GM19043 (cell line): ENCODE data around the gene ANKRD52.
A peak's percentile ranks its signal among the peaks of the same experiment; 100 is the strongest.

ENCODE experiments used
- ATAC-seq: cut with Tn5 transposase; IDR thresholded peaks from one replicate; pipeline ENCODE4 v1.9.1; 2021; ENCODE audit warnings: low read depth; ENCODE audit not compliant: unreplicated experiment

Gene ANKRD52

DNA sequence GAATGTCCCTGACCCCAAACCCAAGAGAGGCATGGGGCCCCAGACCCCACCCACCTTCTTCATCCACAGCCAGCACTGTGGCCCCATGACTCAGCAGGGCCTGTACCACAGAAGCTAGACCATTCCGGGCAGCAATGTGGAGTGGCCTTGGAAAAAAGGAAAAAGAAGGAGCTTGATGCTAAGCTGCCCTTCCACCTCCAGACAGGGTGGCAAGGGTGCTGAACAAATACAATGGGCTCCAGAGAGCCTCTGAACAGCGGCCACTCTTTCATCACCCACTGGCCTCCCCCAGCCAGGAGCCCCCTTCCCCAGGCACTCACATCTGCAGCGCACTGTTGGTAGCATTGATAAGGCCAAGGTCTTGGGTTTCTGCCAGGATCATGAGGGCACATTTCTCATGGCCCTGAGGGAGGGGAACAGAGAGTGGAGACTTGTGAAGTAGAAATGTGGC, 14.4 kb downstream of the ANKRD52 start:
- ATAC-seq, result no peak

DNA sequence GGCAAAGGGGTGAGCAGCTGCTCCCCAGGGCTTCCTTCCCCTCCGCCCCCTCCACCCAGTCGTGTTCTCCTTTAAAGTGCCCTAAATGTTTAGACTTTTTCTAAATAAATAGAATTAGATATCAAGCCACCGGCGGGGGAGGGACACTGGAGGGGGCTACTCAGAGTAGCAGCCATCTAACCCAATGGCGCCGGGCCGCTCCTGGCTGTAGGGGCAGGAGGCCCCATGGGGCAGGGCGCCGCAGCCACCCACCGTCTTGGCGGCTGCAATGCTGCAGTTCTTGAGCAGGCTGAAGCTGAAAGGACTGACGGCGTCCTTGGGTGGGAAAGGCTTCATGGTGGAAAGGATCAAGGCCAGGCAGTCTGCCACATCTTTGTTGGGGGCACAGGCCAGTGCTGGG, 15.2 kb downstream of the ANKRD52 start:
- no peak for ATAC-seq

DNA sequence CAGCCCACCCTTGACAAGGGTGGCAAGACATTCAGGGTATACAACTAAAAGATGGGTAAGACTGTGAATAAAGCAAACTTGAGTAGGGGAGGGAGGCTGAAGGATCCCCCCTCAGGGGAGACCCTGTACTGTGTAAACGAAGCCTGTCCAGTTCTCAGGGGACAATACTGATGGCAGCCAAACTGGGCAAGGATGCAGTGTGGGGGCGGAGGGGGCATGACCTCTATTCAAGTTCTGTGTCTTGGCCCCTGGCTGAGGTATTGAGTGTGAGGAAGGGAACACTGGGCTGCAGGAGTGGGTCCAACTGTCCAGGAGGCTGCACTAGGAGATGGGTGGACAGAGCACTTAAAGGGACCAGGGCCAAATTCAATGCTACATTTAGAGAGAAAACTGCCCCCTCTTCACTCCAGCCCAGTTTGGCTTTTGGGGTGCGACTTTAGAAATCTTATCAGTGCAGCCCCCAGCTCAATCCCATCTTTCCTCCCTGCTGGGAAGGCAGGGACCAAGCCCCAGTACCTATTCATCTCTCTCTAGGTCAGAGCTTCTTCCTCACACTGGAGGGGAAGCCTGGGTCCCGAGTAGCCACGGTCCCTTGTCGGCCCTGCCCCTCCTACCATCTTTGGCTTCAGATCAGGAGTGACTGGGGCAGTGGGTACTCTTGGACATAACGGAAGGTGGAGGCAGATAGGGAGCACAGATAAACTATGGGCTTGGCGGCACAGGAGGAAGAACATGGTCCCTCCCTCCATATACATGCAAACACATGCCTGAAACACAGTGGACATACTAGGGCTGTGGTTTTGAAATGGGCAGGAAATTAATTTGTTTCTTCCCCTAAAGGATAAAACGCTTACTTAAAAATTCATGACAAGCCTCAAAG, 16.5 kb downstream of the ANKRD52 start:
- no peak for ATAC-seq

GRCh38 chr12:56237552-56237951, 20.6 kb downstream of the ANKRD52 start:
- no peak for ATAC-seq

DNA sequence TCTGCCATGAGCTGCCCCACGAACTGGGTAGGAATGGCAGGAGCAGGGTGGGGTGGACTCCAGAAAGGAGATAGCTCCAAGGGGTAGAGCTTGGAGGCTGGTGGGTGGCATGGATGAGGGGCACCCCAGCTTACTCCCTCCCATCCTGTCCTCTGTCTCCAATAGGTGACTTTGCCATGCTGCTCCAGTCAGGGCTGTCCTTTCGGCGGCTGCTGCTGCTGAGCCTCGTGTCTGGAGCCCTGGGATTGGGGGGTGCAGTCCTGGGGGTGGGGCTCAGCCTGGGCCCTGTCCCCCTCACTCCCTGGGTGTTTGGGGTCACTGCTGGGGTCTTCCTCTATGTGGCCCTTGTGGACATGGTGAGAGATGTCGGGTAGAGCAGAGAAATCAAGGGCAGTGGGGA, 21.2 kb downstream of the ANKRD52 start:
- ATAC-seq, result no peak

DNA sequence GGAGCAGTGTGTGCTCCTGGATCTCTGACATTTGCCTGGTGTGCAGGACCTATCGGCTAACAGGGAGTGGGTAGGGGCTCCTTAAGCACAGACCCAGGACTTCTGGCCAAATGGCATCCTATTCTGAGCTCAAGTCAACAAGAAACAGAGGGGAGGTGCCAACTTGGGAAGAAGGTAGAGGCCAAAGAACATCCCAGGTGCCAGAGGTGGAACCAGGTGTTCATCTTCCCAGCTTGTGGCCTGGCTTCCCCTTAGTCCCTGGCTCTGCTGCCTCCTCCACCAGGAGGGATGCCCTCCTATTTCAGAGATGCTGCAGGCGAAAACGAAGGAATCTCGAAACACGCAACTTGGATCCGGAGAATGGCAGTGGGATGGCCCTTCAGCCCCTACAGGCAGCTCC, 22.1 kb downstream of the ANKRD52 start:
- ATAC-seq, result no peak

DNA sequence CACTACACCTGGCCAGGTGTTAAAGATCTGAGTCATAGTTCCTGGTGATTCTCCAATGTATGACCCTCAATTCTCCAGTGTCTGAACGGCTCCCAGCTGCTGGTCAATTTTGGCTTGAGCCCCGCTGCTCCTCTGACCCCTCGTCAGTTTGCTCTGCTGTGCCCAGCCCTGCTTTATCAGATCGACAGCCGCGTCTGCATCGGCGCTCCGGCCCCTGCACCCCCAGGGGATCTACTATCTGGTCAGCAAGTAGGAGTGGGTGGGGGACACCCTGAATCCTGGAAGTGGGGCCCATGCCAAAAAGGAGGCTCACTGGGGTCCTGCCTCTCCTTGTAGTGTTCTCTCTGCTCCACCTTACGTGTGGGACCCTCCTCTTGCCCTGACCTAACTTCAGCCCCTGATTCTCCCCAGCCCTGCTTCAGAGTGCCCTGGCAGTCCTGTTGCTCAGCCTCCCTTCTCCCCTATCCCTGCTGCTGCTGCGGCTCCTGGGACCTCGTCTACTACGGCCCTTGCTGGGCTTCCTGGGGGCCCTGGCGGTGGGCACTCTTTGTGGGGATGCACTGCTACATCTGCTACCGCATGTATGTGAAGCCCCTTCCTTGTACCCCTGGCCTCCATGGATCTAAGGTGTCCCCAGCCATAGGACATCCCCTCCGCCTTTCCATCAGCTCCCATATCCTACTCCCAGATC, 23.3 kb downstream of the ANKRD52 start:
- ATAC-seq, result no peak

GRCh38 chr12:56231184-56231582, 27.0 kb downstream of the ANKRD52 start:
- ATAC-seq, result no peak

- ATAC-seq, result no peak
These were observed 27.6 kb downstream of the ANKRD52 start for GRCh38 chr12:56230432-56231183.

DNA sequence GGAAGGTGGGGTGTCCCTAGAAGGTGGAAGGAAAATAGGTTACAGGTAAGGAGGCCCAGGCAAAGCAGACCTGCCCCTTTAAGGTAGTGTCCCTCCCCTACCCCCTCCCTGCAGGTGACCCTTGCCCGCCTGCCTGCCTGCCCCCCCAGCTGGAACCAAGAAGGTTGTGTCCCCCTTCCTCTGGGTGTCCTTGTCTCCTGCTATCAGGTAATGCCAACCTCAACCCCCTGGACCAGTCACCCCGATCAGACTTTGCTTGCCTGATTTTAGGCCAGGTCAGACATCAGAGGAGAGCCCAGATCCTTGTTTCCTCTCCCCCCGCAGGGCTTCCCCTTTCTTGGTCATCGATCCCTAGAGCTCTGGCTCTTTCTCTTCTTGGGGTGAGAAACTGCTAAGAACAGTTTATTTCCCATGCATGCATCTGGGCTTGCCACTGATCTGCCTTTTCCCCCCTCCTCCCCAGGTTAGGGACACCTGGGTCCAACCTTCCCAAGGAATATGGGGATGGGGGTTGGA, 28.2 kb downstream of the ANKRD52 start, which contains the start of gene SLC39A5:
SLC39A5 (plus strand) TSS at position 136 of the 516 bp plus-strand sequence. CDS start 1,224 bp downstream, outside the sequence.
- ATAC-seq, result no peak

- ATAC-seq, result no peak
These were observed 29.1 kb downstream of the ANKRD52 start for GRCh38 chr12:56229082-56229481.

- ATAC-seq, result no peak
These were observed 33.2 kb downstream of the ANKRD52 start for GRCh38 chr12:56224954-56225353.

GRCh38 chr12:56224102-56224701, 34.0 kb downstream of the ANKRD52 start, which contains the start of gene NABP2:
NABP2 (plus strand) TSS chr12:56224342; CDS start chr12:56224857, 515 bp downstream.
- peak; percentile 68 for ATAC-seq

GRCh38 chr12:56223571-56224101, 34.5 kb downstream of the ANKRD52 start:
- no peak for ATAC-seq

DNA sequence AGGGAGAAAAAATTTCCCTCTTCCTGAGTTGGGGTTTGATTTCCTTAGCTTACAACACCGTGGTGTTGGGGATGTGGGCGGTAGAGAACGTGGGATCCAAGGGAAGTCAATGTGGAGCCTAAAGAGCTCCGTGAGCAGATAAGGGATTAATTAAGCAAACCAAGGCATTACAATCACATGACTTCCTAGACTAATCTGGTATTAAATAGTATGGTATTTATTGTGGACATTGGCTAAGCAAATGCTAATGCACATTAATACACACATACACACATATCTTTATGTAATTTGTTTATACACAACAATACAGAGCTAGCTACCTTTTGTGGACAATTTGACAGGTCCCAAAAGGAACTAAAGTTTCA, 35.7 kb downstream of the ANKRD52 start:
- ATAC-seq, result no peak

DNA sequence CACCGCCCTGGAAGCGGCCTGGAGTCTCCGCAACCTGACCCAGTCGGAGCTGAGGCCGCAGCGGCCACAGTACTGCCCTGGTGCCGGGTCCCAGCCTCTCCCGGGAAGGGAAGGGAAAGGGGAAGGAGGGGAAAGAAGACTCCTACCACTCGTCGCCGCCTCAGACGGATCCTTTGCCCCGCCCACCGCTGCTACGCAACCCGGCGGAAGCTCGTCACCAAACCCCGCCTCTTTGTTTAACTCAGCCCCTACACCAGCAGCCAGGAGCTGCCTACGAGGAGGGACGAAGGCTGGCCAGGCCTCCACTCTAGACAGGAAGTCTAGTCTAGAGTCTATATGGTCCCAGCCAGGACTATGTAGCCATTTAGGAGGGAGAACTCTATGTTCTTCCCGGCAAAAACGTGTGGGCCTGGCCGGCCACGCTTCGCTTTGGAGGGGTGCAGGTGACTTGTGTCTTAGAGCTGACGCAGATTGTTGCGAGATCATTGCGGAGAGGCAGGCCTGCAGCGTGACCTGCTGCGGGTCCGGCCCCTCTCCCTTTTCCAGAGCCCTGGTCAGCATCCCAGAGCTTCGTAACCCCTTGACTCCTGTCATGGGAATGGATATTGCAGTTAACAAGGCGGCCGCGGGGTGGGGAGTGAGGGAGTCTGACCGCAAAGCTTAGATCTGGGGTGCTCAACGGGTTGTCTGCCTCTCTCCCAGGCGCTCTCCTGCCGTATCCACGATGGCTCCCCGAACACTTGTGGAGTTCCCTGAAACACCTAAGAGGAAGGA, 36.2 kb downstream of the ANKRD52 start, which contains the start of gene RNF41:
RNF41 (minus strand) TSS at position 166 of the 774 bp plus-strand sequence. CDS start 7,875 bp downstream, outside the sequence.
- peak; percentile 76 for ATAC-seq

- peak; percentile 10 for ATAC-seq
These were observed 36.9 kb downstream of the ANKRD52 start for GRCh38 chr12:56221232-56221756.

DNA sequence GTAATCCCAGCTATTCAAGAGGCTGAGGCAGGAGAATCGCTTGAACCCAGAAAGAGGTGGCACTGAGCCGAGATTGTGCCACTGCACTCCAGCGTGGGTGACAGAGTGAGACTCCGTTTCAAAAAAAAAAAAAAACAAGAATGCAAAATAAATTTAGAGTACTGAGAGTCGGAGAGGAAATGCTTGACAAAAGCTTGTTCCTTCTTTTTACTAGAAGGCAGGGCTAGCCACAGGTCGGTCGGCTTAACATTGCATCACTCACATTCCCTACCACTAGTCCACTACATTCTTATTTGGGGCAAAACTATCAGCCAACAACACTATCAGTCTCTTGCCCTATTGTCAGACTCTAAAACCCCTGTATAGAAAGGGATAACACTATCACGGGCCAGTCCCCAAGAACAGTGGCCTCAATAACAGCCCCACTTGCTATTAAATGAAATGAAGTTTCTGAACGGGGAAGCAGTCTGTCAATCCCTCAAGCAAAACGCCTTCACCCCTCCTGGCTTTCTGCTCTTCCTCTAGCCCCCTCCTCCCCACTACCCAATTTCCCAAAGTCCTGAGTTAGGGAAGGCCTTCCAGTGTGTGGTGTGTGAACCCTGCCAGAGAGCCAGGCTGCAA, 37.5 kb downstream of the ANKRD52 start:
- ATAC-seq, result no peak
